Glomerular endothelial cell (primary cell): Measurements from ENCODE around the gene ABCC1. TPM values are rescaled to one million over a fixed set of nuclear protein-coding genes. Genes with fewer than 3 reads are reported as not detected.
"Not testable (repeated sequence)": the region's sequence is repeated elsewhere in the genome, so short reads cannot be mapped to it uniquely, and the experiment has no call there.

Source experiments
- DNase-seq: peaks from one replicate; pipeline ENCODE4 v3.0.0-alpha.2; 2011; ENCODE audit warnings: low read depth, low spot score; ENCODE audit errors: extremely low read depth
- total RNA-seq: library from RNA; depleted of rRNA; stranded (reverse); fragments of >200 nt; gene quantifications from 2 replicates; pipeline ENCODE4 v1.2.3, GENCODE V29; 2015

Gene ABCC1
- 39.5 and 77.9 TPM in 2 replicates for total RNA-seq

DNA sequence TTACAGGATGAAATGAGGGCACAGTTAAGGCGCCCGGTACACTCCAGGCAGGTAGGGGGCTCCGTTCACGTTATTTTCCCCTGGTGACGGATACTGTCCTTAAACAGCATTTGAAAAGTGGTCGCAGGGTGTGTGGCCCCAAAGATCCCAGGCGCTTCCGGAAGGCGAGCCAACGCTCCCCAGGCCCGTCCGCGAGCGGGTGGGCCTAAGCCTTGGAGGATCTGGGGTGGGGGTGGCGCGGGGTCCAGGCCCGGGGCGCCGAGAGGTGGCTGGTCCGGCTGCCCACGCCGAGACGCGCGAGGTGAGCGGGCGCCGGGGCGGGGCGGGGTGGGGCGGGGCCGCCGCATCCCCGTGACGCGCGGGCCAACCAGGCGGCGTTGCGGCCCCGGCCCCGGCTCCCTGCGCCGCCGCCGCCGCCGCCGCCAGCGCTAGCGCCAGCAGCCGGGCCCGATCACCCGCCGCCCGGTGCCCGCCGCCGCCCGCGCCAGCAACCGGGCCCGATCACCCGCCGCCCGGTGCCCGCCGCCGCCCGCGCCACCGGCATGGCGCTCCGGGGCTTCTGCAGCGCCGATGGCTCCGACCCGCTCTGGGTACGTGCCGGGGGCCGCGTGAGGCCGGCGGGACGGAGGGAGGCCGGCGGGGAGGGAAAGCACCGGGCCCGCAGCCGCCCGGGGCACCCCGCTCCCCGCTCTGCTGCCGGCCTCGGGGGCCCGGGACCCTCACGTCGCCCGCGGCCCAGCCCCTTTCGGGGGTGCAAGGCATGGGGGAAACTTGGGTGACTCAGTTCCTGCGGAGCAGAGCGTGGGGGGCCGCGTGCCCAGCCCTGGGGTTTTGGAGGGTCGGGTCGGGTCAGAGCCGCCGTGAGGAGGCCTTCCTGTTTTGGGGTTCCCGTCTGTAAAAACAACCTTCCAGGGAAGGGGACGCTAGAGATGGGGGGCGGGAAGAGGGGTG lies at the start of gene ABCC1:
TSS of gene ABCC1 (plus strand) at position 407 of the 951 bp plus-strand sequence. CDS start at position 543, 136 bp downstream.
- DNase-seq: no peak

DNA sequence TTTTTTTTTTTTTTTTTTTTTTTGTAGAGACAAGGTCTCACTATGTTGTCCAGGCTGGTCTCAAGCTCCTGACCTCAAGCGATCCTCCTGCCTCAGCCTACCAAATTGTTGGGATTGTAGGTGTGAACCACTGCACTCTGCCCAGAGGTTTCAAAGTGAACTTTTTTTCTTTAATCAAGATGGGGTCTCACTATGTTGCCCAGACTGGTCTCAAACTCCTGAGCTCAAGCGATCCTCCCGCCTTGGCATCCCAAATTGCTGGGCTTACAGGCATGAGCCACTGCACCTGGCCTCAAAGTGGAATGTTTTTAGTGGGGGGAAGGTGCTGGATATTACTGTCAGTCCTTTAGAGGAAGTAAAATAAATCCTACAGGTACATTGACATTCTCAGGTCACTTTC lies 49.1 kb upstream of the ABCC1 start:
- no peak for DNase-seq

DNA sequence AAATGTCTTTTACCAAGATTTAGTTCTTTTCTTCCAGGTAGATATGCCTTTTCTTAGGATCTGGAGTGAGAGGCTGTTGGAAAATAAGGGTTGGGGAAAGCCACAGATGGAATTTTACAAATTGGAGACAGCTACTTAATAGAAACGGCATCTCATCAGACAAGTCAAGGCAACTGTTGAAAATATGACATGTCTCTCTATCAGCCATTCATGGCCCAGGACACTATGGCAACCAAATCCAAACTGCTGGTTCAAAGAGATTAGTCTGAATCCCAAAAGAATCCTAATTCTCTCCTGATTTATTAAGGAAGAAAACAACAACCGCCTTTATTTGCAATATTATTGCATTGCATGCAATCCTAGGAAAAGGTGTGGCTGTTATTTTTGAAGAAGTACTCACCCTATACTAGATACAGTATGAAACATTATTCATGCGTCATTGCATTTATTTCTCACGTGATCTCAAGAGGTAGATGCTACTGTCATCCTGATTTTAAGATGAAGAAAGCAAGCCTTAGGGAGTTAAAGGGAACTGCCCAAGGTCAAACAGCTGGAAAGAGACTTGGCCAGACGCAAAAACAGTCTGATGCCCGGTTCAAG lies 48.4 kb upstream of the ABCC1 start:
- DNase-seq: no peak

DNA sequence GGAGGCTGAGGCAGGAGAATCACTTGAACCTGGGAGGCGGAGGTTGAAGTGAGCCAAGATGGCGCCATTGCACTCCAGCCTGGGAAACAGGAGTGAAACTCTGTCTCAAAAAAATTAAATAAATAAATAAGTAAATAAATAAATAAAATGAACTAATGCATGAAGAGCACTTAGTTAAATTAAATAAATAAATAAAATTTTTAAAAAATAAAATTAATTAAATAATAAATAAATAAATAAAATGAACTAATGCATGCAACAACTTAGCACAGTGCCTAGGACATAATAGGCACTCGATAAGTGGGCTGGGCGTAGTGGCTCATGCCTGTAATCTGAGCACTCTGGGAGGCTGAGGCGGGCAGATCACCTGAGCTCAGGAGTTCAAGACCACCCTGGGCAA lies 45.5 kb upstream of the ABCC1 start:
- no peak for DNase-seq

DNA sequence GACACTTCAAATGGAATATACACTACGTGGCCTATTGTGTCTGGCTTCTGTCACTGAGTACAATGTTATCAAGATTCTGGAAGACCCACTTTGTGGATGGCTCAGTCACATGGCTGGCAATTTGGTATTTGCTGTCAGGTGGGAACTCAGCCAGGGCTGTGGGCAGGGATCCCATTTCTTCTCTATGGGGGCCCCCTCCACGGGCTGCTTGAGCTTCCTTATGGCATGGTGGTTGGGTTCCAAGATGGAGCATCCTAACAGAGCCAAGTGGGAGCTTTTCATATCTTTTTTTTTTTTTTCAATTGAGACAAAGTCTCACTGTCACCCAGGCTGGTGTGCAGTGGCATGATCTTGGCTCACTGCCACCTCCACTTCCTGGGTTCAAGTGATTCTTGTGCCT lies 43.0 kb upstream of the ABCC1 start:
- no peak for DNase-seq

DNA sequence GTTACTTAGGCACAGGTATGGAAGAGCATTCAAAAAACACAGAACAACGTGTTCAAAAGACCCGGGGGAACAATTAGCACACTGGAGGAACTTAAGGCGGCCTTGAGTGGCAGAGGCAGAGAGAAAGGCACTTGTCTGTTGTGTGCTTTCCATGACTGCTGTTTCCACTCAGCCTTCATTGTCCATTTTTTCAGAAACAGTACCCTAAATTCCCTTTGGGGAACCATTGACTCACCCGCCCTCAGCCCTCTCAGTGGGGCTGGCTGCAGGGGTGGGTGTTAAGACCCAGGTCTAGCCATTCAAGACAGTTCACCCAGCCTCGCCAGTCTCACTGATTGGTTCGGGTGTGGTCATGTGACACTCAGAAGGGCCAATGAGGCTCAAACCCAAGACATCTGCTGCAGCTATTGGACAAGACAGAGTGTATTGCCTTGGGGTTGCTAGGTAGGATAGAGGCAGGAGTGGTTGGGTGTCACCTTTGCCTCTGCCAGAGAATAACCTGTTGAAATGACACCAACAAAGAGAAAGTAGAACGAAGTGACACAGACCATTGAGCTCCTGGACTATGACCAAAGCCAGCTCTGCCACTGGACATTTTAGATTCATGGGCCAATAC lies 41.4 kb upstream of the ABCC1 start:
- no peak for DNase-seq

DNA sequence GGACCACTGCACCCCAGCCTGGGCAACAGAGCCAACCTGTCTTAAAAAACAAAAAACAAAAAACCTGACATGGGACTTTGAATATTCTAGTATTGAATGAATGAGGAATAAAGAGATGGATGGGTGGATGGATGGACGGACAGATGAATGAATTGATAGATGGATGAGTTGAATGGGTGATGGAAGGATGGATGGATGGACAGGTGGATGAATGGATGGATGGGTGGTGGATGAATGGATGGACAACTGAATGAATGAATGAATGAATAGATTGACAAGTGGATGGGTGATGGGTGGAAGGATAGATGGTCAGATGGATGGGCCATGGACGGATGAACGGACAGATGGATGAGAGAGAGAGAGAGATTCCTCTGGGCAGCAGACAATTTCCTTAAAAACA lies 38.2 kb upstream of the ABCC1 start:
- no peak for DNase-seq

DNA sequence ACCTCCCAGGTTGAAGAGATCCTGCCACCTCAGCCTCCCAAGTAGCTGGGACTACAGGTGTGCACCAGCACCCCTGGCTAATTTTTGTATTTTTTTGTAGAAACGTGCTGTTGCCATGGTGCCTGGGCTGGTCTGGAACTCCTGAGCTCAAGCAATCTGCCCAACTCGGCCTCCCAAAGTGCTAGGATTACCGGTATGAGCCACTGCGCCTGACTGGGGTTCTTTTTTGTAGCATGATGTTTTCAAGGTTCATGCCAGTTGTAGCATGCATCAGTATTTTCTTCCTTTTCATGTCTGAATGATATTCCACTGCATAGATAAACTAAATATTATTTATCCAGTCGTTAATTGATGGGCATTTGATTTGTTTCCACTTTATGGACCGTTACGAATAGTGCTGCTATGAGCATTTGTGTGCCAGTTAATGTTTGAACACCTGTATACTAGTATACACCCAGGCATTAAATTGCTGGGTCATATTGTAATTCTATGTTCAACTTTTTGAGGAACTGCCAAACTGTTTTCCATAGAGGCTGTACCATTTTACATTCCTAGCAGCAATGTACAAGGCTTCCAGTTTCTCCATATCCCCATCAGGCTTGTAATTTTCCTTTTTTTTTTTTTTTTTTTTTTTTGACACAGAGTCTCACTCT lies 36.2 kb upstream of the ABCC1 start:
- no peak for DNase-seq

DNA sequence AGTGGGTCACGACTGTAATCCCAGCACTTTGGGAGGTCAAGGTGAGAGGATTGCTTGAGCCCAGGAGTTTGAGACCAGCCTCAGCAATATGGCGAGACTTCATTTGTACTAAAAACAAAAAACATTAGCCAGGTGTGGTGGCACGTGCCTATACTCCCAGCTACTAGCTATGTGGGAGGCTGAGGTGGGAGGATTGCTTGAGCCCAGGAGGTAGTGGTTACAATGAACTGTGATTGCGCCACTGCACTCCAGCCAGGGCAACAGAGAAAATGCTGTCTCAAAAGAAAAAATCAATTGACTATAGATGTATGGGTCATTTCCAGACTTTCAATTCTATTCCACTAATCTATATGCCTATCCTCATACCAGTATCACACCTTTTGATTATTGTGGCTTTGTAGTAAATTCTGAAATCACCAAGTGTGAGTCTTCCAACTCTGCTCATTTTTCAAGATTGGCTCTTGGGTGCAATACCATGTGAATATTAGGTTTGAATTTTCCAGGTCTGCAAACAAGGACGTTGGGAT lies 33.8 kb upstream of the ABCC1 start:
- no peak for DNase-seq

DNA sequence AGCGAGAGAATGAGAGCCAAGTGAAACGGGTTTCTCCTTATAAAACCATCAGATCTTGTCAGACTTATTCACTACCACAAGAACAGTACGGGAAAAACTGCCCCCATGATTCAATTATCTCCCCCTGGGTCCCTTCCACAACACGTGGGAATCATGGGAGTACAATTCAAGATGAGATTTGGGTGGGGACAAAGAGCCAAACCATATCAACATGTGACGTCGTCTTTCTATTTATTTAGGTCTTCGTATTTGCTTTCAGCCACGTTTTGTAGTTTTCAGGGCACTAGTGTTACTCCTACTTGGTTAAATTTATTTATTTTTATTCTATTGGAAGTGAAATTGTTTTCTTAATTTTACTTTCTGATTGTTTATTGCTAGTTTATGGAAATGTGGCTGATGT lies 33.1 kb upstream of the ABCC1 start:
- DNase-seq: no peak

DNA sequence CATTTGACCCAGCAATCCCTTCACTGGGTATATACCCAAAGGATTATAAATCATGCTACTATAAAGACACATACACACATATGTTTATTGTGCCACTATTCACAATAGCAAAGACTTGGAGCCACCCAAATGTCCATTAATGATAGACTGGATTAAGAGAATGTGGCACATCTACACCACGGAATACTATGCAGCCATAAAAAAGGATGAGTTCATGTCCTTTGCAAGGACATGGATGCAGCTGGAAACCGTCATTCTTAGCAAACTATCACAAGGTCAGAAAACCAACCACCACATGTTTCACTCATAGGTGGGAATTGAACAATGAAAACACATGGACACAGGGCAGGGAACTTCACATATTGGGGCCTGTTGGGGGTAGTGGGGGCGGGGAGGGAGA lies 31.1 kb upstream of the ABCC1 start:
- DNase-seq: not testable (repeated sequence)

DNA sequence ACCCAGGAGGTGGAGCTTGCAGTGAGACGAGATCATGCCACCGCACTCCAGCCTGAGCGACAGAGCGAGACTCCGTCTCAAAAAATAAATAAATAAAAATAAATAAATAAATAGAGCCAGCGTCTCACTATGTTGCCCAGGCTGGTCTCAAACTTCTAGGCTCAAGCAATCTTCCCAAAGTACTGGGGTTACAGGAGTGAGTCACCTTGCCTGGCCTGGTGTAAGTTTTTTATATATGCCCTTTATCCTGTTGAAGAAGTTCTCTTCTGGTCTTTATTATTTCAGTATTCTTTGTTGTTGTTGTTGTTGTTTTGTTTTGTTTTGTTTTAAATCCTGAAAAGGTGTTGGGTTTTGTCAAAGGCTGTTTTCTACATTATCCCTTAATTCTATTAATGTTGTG lies 30.1 kb upstream of the ABCC1 start:
- no peak for DNase-seq

DNA sequence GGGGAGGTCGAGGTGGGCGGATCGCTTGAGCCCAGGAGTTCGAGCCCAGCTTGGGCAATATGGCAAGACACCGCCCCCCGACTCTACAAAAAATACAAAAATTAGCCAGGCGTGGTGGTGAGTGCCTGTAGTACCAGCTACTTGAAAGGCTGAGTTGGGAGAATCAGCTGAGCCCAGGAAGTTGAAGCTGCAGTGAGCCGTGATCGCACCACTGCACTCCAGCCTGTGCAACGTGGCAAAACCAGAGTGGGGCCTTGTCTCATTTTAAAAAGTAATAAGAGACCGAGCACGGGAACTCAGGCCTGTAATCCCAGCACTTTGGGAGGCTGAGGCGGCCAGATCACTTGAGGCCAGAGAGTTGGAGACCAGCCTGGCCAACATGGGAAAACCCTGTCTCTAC lies 24.4 kb upstream of the ABCC1 start:
- no peak for DNase-seq

DNA sequence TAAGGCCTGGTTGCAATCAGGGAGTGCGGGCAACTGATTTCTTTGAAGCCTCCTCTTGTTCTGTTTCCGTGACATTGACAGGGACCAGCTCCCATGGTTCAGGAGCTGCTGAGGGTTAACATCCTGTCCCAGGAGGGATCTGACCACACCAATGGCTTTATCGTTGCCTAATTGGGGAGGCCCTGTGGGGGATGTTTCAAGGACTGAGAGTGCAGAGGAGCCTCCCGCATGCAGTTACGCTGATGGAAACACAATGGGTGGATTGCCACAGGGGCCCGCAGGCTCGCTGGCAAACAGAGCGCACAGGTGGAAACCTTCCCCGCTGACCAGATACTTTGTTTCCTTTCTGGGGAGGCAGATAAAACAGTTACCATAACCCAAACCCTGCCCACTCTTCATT lies 23.8 kb upstream of the ABCC1 start:
- DNase-seq: no peak

DNA sequence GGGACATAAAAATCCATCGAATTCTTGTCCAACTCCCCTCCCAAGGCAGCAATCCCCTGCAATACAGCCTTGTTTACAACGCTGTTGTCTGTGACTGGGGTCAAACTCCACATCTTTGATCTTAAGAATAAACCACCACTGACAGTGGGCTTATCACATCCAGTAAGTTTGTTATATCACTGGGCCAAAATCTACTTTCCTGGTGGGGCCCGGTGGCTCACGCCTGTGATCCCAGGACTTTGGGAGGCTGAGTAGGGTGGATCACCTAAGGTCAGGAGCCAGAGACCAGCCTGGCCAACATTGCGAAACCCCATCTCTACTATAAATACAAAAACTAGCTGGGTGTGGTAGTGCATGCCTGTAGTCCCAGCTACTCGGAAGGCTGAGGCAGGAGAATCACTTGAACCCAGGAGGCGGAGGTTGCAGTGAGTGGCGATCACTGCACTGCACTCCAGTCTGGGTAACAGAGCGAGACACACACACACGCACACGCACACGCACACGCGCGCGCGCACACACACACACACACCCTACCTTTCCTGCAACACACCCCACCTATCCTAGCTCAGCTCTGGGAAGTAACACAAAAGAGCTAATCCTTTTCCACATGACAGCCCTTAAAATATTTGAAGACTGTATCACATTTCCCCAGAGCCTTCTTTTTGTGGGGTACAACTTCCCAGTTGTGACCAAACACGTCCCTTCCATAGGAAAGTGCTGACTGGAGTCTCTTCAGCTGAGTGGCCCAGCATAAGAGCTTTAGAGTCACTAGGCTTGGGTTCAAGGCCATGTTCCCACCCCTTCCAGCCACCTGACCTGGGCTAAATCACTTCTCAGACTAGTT lies 20.9 kb upstream of the ABCC1 start:
- DNase-seq: no peak

DNA sequence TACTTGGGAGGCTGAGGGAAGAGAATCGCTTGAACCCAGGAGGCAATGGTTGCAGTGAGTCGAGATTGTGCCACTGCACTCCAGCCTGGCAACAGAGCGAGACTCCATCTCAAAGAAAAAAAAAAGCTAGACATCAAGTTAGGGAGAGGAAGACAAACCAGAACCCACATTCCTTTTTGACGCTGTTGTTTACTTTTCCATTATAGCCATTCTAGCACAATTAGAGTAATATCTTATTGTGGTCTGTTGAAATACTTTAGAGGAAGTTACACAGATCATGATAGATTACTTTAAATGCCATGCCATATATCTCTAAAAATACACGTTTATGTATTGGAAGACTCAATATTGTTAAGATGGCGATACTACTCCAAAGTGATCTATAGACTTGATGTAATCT lies 16.5 kb upstream of the ABCC1 start:
- DNase-seq: no peak

DNA sequence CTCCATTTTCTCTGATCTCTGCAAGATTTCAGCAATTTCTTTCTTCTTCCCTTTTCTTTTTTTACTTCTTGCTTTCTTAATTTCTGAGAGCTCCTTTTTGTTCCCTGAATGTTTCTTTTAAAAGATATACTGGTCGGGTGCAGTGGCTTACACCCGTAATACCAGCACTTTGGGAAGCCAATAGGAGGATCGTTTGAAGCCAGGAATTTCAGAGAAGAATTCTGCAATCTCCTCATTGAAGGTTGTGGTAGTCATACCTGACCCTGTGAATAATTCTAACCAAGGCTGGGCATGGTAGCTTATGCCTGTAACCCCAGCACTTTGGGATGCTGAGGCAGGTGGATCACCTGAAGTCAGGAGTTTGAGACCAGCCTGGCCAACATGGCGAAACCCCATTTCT lies 15.6 kb upstream of the ABCC1 start:
- DNase-seq: no peak

DNA sequence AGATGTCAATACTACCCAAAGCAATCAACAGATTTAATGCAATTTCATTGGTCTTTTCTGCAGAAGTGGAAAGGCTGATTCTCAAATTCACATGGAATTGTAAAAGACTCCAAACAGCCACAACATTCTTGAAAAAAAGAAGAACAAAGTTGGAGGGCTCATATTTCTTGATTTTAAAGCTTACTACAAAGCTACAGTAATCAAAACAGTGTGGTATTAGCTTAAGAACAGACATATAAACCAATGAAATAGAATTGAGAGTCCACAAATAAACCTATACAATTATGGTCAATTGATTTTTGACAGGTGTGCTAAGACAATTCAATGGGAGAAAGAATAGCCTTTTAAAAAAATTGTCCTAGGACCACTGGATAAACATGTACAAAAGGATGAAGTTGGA lies 14.4 kb upstream of the ABCC1 start:
- no peak for DNase-seq

DNA sequence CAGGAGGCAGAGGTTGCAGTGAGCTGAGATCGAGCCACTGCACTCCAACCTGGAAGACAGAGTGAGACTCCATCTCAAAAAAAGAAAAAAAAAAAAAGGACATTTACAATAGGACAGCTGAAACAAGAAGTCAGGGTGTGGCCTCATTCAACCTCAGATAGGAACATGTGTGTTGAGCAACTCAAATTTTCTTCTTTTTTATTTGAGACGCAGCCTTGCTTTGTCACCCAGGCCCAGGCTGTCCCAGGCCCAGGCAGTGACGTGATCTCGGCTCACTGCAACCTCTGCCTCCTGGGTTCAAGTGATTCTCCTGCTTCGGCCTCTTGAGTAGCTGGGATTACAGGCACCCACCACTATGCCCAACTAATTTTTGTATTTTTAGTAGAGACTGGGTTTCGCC lies 12.6 kb upstream of the ABCC1 start:
- DNase-seq: not testable (repeated sequence)
